GM23338 (cell line): ENCODE results near the gene SPIRE1. TPM values are rescaled to one million over a fixed set of nuclear protein-coding genes. Genes with fewer than 3 reads are reported as not detected.
"Not testable (repeated sequence)": the region's sequence is repeated elsewhere in the genome, so short reads cannot be mapped to it uniquely, and the experiment has no call there.

Source experiments
- ATAC-seq: fragments of 200-7000 bp; cut with Tn5 transposase; 3 replicates; pipeline ENCODE4 v1.9.1; 2020
- DNase-seq: peaks from one replicate; pipeline ENCODE4 v3.0.0-alpha.2; 2015; ENCODE audit warnings: low spot score
- H2AFZ ChIP-seq: fragments of 200-600 bp; sonication (generic); 2 replicates; pipeline ENCODE4 v1.8.0; 2016; ENCODE audit warnings: antibody characterized with exemption, mild to moderate bottlenecking, moderate library complexity
- H3F3A ChIP-seq: fragments of 200-600 bp; sonication (generic); replicated peaks from 2 replicates; pipeline ENCODE4 v1.8.0; 2017; ENCODE audit warnings: antibody characterized with exemption, mixed run types, low read depth
- H3K27ac ChIP-seq: fragments of 200-600 bp; sonication (generic); 2 replicates; pipeline ENCODE4 v1.6.1; 2016; ENCODE audit warnings: low read depth
- H3K27me3 ChIP-seq: fragments of 200-600 bp; sonication (generic); 2 replicates; pipeline ENCODE4 v1.8.0; 2016; ENCODE audit warnings: mild to moderate bottlenecking, mixed run types, moderate library complexity; ENCODE audit not compliant: insufficient read depth
- H3K36me3 ChIP-seq: fragments of 200-600 bp; sonication (generic); 2 replicates; pipeline ENCODE4 v1.8.0; 2016; ENCODE audit warnings: mild to moderate bottlenecking; ENCODE audit not compliant: insufficient read depth
- H3K4me1 ChIP-seq: fragments of 200-600 bp; sonication (generic); 2 replicates; pipeline ENCODE4 v1.8.0; 2016; ENCODE audit warnings: mild to moderate bottlenecking, moderate library complexity; ENCODE audit not compliant: insufficient read depth
- H3K4me2 ChIP-seq: fragments of 200-600 bp; sonication (generic); 2 replicates; pipeline ENCODE4 v1.7.1; 2017; ENCODE audit warnings: mixed run types
- H3K4me3 ChIP-seq: fragments of 200-600 bp; sonication (generic); 2 replicates; pipeline ENCODE4 v1.6.1; 2016; ENCODE audit warnings: mixed run types
- H3K79me2 ChIP-seq: fragments of 200-600 bp; sonication (generic); replicated peaks from 2 replicates; pipeline ENCODE4 v1.8.0; 2017; ENCODE audit warnings: mild to moderate bottlenecking; ENCODE audit not compliant: insufficient read depth
- H3K9me2 ChIP-seq: fragments of 200-600 bp; sonication (generic); 2 replicates; pipeline ENCODE4 v1.8.0; 2017; ENCODE audit not compliant: insufficient read depth
- H4K20me1 ChIP-seq: fragments of 200-600 bp; sonication (generic); replicated peaks from 2 replicates; pipeline ENCODE4 v1.8.0; 2017; ENCODE audit warnings: mild to moderate bottlenecking; ENCODE audit not compliant: insufficient read depth
- H3K27ac Mint-ChIP-seq: 2 replicates; pipeline ENCODE4 v1.8.0; 2020; ENCODE audit warnings: inconsistent platforms, mild to moderate bottlenecking, moderate library complexity, mixed read lengths
- H3K27me3 Mint-ChIP-seq: 3 replicates; pipeline ENCODE4 v1.8.0; 2022; ENCODE audit warnings: low read depth, mild to moderate bottlenecking, moderate library complexity, mixed read lengths, inconsistent platforms; ENCODE audit not compliant: insufficient read depth, poor library complexity
- H3K36me3 Mint-ChIP-seq: 3 replicates; pipeline ENCODE4 v1.8.0; 2021; ENCODE audit warnings: low read depth, mild to moderate bottlenecking, inconsistent platforms, moderate library complexity, mixed read lengths
- H3K4me1 Mint-ChIP-seq: 3 replicates; pipeline ENCODE4 v1.8.0; 2020; ENCODE audit warnings: mild to moderate bottlenecking, inconsistent platforms, mixed read lengths
- H3K4me3 Mint-ChIP-seq: 3 replicates; pipeline ENCODE4 v1.8.0; 2021; ENCODE audit warnings: moderate library complexity, mild to moderate bottlenecking, inconsistent platforms, mixed read lengths
- H3K9me3 Mint-ChIP-seq: 3 replicates; pipeline ENCODE4 v1.8.0; 2020; ENCODE audit warnings: moderate library complexity, mild to moderate bottlenecking, inconsistent platforms, mixed read lengths
- CREB1 ChIP-seq: fragments of 250-450 bp; sonication (Bioruptor Pico); IDR thresholded peaks from 2 replicates; pipeline ENCODE4 v1.5.0; 2020; ENCODE audit warnings: low read depth, mild to moderate bottlenecking, moderate library complexity
- CTCF ChIP-seq, 2 experiments: fragments of 200-600 bp in 1 of 2; sonication (generic) in 1 of 2; conservative IDR thresholded peaks; 2 replicates each; pipeline versions ENCODE4 v1.5.1 to v1.6.1; 2016 to 2017; ENCODE audit warnings: antibody characterized with exemption in 2 of 2, low read depth in 2 of 2, mild to moderate bottlenecking in 2 of 2, moderate library complexity in 1 of 2
- ETS1 ChIP-seq: IDR thresholded peaks from 2 replicates; pipeline ENCODE4 v1.6.1; 2016; ENCODE audit warnings: antibody characterized with exemption
- EZH2 ChIP-seq: fragments of 200-600 bp; sonication (generic); IDR thresholded peaks from one replicate; pipeline ENCODE4 v1.8.0; 2017; ENCODE audit warnings: antibody characterized with exemption, mild to moderate bottlenecking, low read depth; ENCODE audit not compliant: unreplicated experiment
- EZH2phosphoT487 ChIP-seq: fragments of 200-600 bp; sonication (generic); IDR thresholded peaks from one replicate; pipeline ENCODE4 v1.8.1; 2018; ENCODE audit warnings: antibody characterized with exemption; ENCODE audit not compliant: unreplicated experiment
- JUNB ChIP-seq: IDR thresholded peaks from one replicate; pipeline ENCODE4 v1.6.1; 2016; ENCODE audit warnings: antibody characterized with exemption; ENCODE audit not compliant: unreplicated experiment
- NANOG ChIP-seq: IDR thresholded peaks from 2 replicates; pipeline ENCODE4 v1.6.1; 2016; ENCODE audit warnings: antibody characterized with exemption, borderline replicate concordance
- POLR2AphosphoS5 ChIP-seq: IDR thresholded peaks from 2 replicates; pipeline ENCODE4 v1.6.1; 2016; ENCODE audit warnings: antibody characterized with exemption, low read depth
- STAT1 ChIP-seq: IDR thresholded peaks from one replicate; pipeline ENCODE4 v1.6.1; 2016; ENCODE audit warnings: antibody characterized with exemption; ENCODE audit not compliant: unreplicated experiment
- ZNF114 ChIP-seq: fragments of 250-450 bp; sonication (Bioruptor Pico); IDR thresholded peaks from 2 replicates; pipeline ENCODE4 v1.5.0; 2020; ENCODE audit warnings: mild to moderate bottlenecking, moderate library complexity
- ZNF331 ChIP-seq: fragments of 250-450 bp; sonication (Bioruptor Pico); IDR thresholded peaks from 2 replicates; pipeline ENCODE4 v1.5.0; 2020; ENCODE audit warnings: low read depth, mild to moderate bottlenecking, moderate library complexity
- polyA plus RNA-seq: library from polyadenylated mRNA; unstranded; fragments of >200 nt; fragmentation: Nextera tagmentation; extraction: Ambion mirVana; gene quantifications from 2 replicates; pipeline ENCODE4 v1.2.1, GENCODE V29; 2016
- total RNA-seq: library from RNA; depleted of rRNA; stranded (reverse); fragments of >200 nt; shearing (Covaris generic); gene quantifications from 2 replicates; pipeline ENCODE4 v1.2.3, GENCODE V29; 2014
- TF ChIP-seq, protein P1 (sequence below): fragments of 250-450 bp; sonication (Bioruptor Pico); IDR thresholded peaks from 2 replicates; pipeline ENCODE4 v1.5.0; 2020; ENCODE audit warnings: mild to moderate bottlenecking, moderate library complexity

SPIRE1 gene
- total and polyA plus RNA-seq, 2 experiments from 2014 or later: 2.9 to 15.5 TPM

DNA sequence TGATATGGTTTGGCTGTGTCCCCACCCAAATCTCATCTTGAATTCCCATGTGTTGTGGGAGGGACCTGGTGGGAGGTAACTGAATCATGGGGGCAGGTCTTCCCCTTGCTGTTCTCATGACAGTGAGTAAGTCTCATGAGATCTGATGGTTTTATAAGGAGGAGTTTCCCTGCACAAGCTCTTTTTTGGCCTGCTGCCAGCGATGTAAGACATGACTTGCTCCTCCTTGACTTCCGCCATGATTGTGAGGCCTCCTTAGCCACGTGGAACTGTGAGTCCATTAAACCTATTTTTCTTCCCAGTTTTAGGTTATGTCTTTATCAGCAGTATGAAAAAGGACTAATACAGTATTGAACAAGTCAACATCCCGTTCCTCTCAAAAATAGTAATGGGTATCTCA, 118.7 kb downstream of the SPIRE1 start:
- H3K36me3 Mint-ChIP-seq: peaks cover 11% of the 10 kb centered on the region; the same call in 2 of the 3 replicates
- not testable (repeated sequence) for H3F3A ChIP-seq, H3K27ac ChIP-seq, H3K27me3 Mint-ChIP-seq, H2AFZ ChIP-seq, H3K4me1 Mint-ChIP-seq, H3K27ac Mint-ChIP-seq, H4K20me1 ChIP-seq, ATAC-seq, H3K27me3 ChIP-seq, H3K4me2 ChIP-seq, DNase-seq, H3K9me2 ChIP-seq, H3K79me2 ChIP-seq, H3K4me3 ChIP-seq, H3K36me3 ChIP-seq, H3K4me1 ChIP-seq, H3K4me3 Mint-ChIP-seq
- peaks cover 14% of the 10 kb centered on the region for H3K9me3 Mint-ChIP-seq

- H3K27me3 ChIP-seq: no peaks in the 10 kb centered on the region
- Mint-ChIP-seq H3K36me3 (no peaks in the 10 kb centered on the region), H3K4me1 (no peaks in the 10 kb centered on the region), H3K9me3 (no peaks in the 10 kb centered on the region), H3K27me3 (peaks cover 4% of the 10 kb centered on the region), H3K27ac (no peak overlapping the region), H3K4me3 (no peak overlapping the region)
- no peaks in the 10 kb centered on the region for H3K9me2 ChIP-seq
- no peaks in the 10 kb centered on the region for H3F3A ChIP-seq
- H3K4me2 ChIP-seq: no peak overlapping the region
- DNase-seq: no peak
- no peaks in the 10 kb centered on the region for H3K79me2 ChIP-seq
- H2AFZ ChIP-seq: no peak overlapping the region
- no peaks in the 10 kb centered on the region for H3K4me1 ChIP-seq
- ATAC-seq: no peak
- H3K4me3 ChIP-seq: no peak overlapping the region
- H4K20me1 ChIP-seq: no peaks in the 10 kb centered on the region
- H3K36me3 ChIP-seq: no peaks in the 10 kb centered on the region
- H3K27ac ChIP-seq: no peak overlapping the region
- TF ChIP-seq ETS1 (no peak), CTCF (conservative IDR thresholded peaks at IDR 0.05; ENCODE audit: low read depth in 2 of 2) (no peak), EZH2phosphoT487 (no peak), JUNB (no peak), NANOG (no peak), ZNF331 (no peak), EZH2 (no peak), STAT1 (no peak), POLR2AphosphoS5 (no peak), ZNF114 (no peak), CREB1 (CRISPR knock-in tag) (no peak)
- TF ChIP-seq, protein P1, sequence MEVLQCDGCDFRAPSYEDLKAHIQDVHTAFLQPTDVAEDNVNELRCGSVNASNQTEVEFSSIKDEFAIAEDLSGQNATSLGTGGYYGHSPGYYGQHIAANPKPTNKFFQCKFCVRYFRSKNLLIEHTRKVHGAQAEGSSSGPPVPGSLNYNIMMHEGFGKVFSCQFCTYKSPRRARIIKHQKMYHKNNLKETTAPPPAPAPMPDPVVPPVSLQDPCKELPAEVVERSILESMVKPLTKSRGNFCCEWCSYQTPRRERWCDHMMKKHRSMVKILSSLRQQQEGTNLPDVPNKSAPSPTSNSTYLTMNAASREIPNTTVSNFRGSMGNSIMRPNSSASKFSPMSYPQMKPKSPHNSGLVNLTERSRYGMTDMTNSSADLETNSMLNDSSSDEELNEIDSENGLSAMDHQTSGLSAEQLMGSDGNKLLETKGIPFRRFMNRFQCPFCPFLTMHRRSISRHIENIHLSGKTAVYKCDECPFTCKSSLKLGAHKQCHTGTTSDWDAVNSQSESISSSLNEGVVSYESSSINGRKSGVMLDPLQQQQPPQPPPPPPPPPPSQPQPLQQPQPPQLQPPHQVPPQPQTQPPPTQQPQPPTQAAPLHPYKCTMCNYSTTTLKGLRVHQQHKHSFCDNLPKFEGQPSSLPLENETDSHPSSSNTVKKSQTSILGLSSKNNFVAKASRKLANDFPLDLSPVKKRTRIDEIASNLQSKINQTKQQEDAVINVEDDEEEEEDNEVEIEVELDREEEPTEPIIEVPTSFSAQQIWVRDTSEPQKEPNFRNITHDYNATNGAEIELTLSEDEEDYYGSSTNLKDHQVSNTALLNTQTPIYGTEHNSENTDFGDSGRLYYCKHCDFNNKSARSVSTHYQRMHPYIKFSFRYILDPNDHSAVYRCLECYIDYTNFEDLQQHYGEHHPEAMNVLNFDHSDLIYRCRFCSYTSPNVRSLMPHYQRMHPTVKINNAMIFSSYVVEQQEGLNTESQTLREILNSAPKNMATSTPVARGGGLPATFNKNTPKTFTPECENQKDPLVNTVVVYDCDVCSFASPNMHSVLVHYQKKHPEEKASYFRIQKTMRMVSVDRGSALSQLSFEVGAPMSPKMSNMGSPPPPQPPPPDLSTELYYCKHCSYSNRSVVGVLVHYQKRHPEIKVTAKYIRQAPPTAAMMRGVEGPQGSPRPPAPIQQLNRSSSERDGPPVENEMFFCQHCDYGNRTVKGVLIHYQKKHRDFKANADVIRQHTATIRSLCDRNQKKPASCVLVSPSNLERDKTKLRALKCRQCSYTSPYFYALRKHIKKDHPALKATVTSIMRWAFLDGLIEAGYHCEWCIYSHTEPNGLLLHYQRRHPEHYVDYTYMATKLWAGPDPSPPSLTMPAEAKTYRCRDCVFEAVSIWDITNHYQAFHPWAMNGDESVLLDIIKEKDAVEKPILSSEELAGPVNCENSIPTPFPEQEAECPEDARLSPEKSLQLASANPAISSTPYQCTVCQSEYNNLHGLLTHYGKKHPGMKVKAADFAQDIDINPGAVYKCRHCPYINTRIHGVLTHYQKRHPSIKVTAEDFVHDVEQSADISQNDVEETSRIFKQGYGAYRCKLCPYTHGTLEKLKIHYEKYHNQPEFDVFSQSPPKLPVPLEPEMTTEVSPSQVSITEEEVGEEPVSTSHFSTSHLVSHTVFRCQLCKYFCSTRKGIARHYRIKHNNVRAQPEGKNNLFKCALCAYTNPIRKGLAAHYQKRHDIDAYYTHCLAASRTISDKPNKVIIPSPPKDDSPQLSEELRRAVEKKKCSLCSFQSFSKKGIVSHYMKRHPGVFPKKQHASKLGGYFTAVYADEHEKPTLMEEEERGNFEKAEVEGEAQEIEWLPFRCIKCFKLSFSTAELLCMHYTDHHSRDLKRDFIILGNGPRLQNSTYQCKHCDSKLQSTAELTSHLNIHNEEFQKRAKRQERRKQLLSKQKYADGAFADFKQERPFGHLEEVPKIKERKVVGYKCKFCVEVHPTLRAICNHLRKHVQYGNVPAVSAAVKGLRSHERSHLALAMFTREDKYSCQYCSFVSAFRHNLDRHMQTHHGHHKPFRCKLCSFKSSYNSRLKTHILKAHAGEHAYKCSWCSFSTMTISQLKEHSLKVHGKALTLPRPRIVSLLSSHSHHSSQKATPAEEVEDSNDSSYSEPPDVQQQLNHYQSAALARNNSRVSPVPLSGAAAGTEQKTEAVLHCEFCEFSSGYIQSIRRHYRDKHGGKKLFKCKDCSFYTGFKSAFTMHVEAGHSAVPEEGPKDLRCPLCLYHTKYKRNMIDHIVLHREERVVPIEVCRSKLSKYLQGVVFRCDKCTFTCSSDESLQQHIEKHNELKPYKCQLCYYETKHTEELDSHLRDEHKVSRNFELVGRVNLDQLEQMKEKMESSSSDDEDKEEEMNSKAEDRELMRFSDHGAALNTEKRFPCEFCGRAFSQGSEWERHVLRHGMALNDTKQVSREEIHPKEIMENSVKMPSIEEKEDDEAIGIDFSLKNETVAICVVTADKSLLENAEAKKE (CRISPR knock-in tag): no peak
Observed at GRCh38 chr18:12534820-12535219, 123.1 kb downstream of the SPIRE1 start.
